HepG2 (cell line): ENCODE results near the gene PLIN5. TPM values are rescaled to one million over a fixed set of nuclear protein-coding genes. Genes with fewer than 3 reads are reported as not detected.

ENCODE experiments used
- ATAC-seq: fragments of 200-7000 bp; cut with Tn5 transposase; 3 replicates; pipeline ENCODE4 v1.9.1; 2020; ENCODE audit warnings: mild to moderate bottlenecking, moderate library complexity
- BruUV-seq: library from RNA; stranded (reverse); fragments of 400-500 nt; replicated peaks from 2 replicates; lab custom pipeline; 2021; lab: Mats Ljungman, UMichigan
- CTCF ChIA-PET: fragments of 300-600 bp; formaldehyde crosslinking; extraction: SDS; loops from one replicate; lab custom pipeline; 2021; ENCODE audit warnings: low total read pairs, inconsistent platforms, low intra/inter-chr PET ratio; lab: Yijun Ruan, JAX
- POLR2A ChIA-PET: fragments of 350-600 bp; sonication (Branson Sonifier 250); formaldehyde crosslinking; loops from one replicate; lab custom pipeline; 2020; ENCODE audit warnings: antibody characterized with exemption, inconsistent platforms; lab: Yijun Ruan, JAX
- DNase-seq: peaks from one replicate; pipeline ENCODE4 v3.0.0-alpha.2; 2015; ENCODE audit warnings: low spot score
- FAIRE-seq: peaks from 3 replicates; lab custom pipeline; 2011; peaks lifted over from hg19 to GRCh38; lab: Jason Lieb, UNC
- H2AFZ ChIP-seq: one replicate; pipeline ENCODE4 v1.6.1; 2011; ENCODE audit warnings: low read length, inconsistent platforms
- H3K27ac ChIP-seq: fragments of 300-600 bp; 3 replicates; pipeline ENCODE4 v1.8.0; 2011; ENCODE audit warnings: mixed run types, mild to moderate bottlenecking, mixed read lengths, low read length, inconsistent platforms; ENCODE audit not compliant: insufficient read depth; ENCODE audit errors: extremely low read length
- H3K27me3 ChIP-seq, 2 experiments: fragments of 200-600 bp in 1 of 2; 2 replicates in 1 of 2; 3 replicates in 1 of 2; pipeline versions ENCODE4 v1.6.0 to v1.8.0; 2011; ENCODE audit warnings: low read length in 2 of 2, mild to moderate bottlenecking in 2 of 2, moderate library complexity in 2 of 2, inconsistent platforms in 1 of 2; ENCODE audit not compliant: insufficient read depth in 2 of 2, control insufficient read depth in 1 of 2
- H3K36me3 ChIP-seq, 2 experiments: fragments of 200-600 bp in 1 of 2; replicated peaks in 1 of 2; 2 replicates in 1 of 2; 3 replicates in 1 of 2; pipeline versions ENCODE4 v1.5.1 to v1.8.0; 2011; ENCODE audit warnings: low read length in 2 of 2, inconsistent platforms in 1 of 2; ENCODE audit not compliant: insufficient read depth in 2 of 2, control insufficient read depth in 1 of 2
- H3K4me1 ChIP-seq: 2 replicates; pipeline ENCODE4 v1.5.1; 2012; ENCODE audit warnings: low read length, inconsistent platforms; ENCODE audit not compliant: insufficient read depth
- H3K4me2 ChIP-seq: 2 replicates; pipeline ENCODE4 v1.6.0; 2011; ENCODE audit warnings: low read depth, low read length, inconsistent platforms
- H3K4me3 ChIP-seq, 3 experiments: fragments of 200-600 bp in 1 of 3; sonication (generic), shearing (Covaris generic) in 1 of 3; replicated peaks in 1 of 3; 2 replicates each; pipeline ENCODE4 v1.5.1; 2011 to 2016; ENCODE audit warnings: low read length in 3 of 3, inconsistent platforms in 2 of 3, low read depth in 2 of 3, mild to moderate bottlenecking in 2 of 3, control low read depth in 1 of 3, mixed read lengths in 1 of 3; ENCODE audit not compliant: insufficient read depth in 1 of 3
- H3K79me2 ChIP-seq: one replicate; pipeline ENCODE4 v1.6.1; 2011; ENCODE audit warnings: low read length, inconsistent platforms; ENCODE audit not compliant: insufficient read depth
- H3K9ac ChIP-seq: 2 replicates; pipeline ENCODE4 v1.6.0; 2011; ENCODE audit warnings: mild to moderate bottlenecking, low read depth, low read length, inconsistent platforms; ENCODE audit not compliant: insufficient read depth
- H3K9me3 ChIP-seq: 2 replicates; pipeline ENCODE4 v1.5.1; 2012; ENCODE audit warnings: mild to moderate bottlenecking, low read length
- H4K20me1 ChIP-seq: 2 replicates; pipeline ENCODE4 v1.6.0; 2011; ENCODE audit warnings: inconsistent platforms, mild to moderate bottlenecking, low read length, moderate library complexity; ENCODE audit not compliant: insufficient read depth
- CREB1 ChIP-seq, 2 experiments: fragments of 450-650 bp in 1 of 2; IDR thresholded peaks; 2 replicates each; pipeline ENCODE4 v1.6.1; 2016 to 2017; ENCODE audit warnings: control low read depth in 1 of 2, mild to moderate bottlenecking in 1 of 2, missing compliant biosample characterization in 1 of 2, missing genetic modification characterization in 1 of 2
- HCFC1 ChIP-seq: fragments of 150-350 bp; IDR thresholded peaks from 2 replicates; pipeline ENCODE4 v1.6.1; 2014; ENCODE audit warnings: low read depth, low read length
- MBD4 ChIP-seq: IDR thresholded peaks from 2 replicates; pipeline ENCODE4 v1.6.1; 2012; ENCODE audit warnings: low read length, inconsistent platforms, borderline replicate concordance
- SMAD9 ChIP-seq: sonication (generic); formaldehyde crosslinking; IDR thresholded peaks from 2 replicates; pipeline ENCODE4 v1.5.1; 2020; ENCODE audit warnings: mild to moderate bottlenecking, missing genetic modification reagents
- ZBTB7A ChIP-seq: sonication (generic); formaldehyde crosslinking; IDR thresholded peaks from 2 replicates; pipeline ENCODE4 v1.8.0; 2022; ENCODE audit warnings: mild to moderate bottlenecking, missing genetic modification reagents
- ZNF121 ChIP-seq: sonication (generic); formaldehyde crosslinking; IDR thresholded peaks from 2 replicates; pipeline ENCODE4 v1.5.0; 2020; ENCODE audit warnings: mild to moderate bottlenecking, missing genetic modification reagents
- ZNF768 ChIP-seq: sonication (generic); formaldehyde crosslinking; IDR thresholded peaks from 2 replicates; pipeline ENCODE4 v1.4.0; 2020; ENCODE audit warnings: missing genetic modification reagents
- WGBS: methylation state at CpG from one replicate; pipeline ENCODE4 v1.1.6; 2017; ENCODE audit warnings: low lambda C conversion rate; 5-methylcytosine and 5-hydroxymethylcytosine counted together
- in situ Hi-C: cut with HindIII; loops from 2 replicates; pipeline ENCODE4 v1.10.0; 2017; ENCODE audit warnings: low pct_unique_long_range_greater_than_20kb; ENCODE audit not compliant: extremely low pct_ligation_motif_present
- intact Hi-C: fragments of 100-400 bp; cut with micrococcal nuclease; formaldehyde crosslinking; loops from one replicate; pipeline ENCODE4 v1.10.0; 2022; ENCODE audit not compliant: unreplicated experiment
- polyA plus RNA-seq, 8 experiments: library from polyadenylated mRNA; depleted of rRNA in 3 of 8; stranded (reverse) in 7 of 8; unstranded in 1 of 8; fragments of >200 nt; fragmentation: Illumina TruSeq in 4 of 8; extraction: Trizol in 4 of 8; gene quantifications; 2 replicates each; pipeline versions ENCODE4 v1.2.1 to v1.2.3, GENCODE V29; 2011 to 2016; ENCODE audit warnings: low read depth in 4 of 8, missing spikeins in 1 of 8, mixed read lengths in 1 of 8; ENCODE audit not compliant: insufficient read depth in 1 of 8
- total RNA-seq, 5 experiments: library from RNA; depleted of rRNA; stranded (reverse); fragments of >200 nt; fragmentation: Illumina TruSeq; extraction: Trizol; gene quantifications; 2 replicates each; pipeline ENCODE4 v1.2.3, GENCODE V29; 2016; ENCODE audit warnings: low read depth in 1 of 5
- TF ChIP-seq, protein P1 (sequence below): sonication (generic); formaldehyde crosslinking; IDR thresholded peaks from 2 replicates; pipeline ENCODE4 v1.8.0; 2023; ENCODE audit warnings: mild to moderate bottlenecking, missing genetic modification reagents
- TF ChIP-seq, protein P2 (sequence below): sonication (generic); formaldehyde crosslinking; conservative IDR thresholded peaks from 2 replicates; pipeline ENCODE4 v1.8.1; 2023; ENCODE audit warnings: missing genetic modification reagents
- TF ChIP-seq, protein P3 (sequence below): sonication (generic); formaldehyde crosslinking; IDR thresholded peaks from 2 replicates; pipeline ENCODE4 v1.5.0; 2020; ENCODE audit warnings: missing genetic modification reagents, mild to moderate bottlenecking, borderline replicate concordance
- TF ChIP-seq, protein P4 (sequence below): sonication (generic); formaldehyde crosslinking; IDR thresholded peaks from 2 replicates; pipeline ENCODE4 v1.8.0; 2022; ENCODE audit warnings: missing genetic modification reagents, mild to moderate bottlenecking, moderate library complexity, borderline replicate concordance

The PLIN5 gene
- total and polyA plus RNA-seq, 2 of the 13 experiments (the other 11 are each of a cell fraction or from before 2014, with no cell fraction given), result 1.8 to 4.8 TPM

DNA sequence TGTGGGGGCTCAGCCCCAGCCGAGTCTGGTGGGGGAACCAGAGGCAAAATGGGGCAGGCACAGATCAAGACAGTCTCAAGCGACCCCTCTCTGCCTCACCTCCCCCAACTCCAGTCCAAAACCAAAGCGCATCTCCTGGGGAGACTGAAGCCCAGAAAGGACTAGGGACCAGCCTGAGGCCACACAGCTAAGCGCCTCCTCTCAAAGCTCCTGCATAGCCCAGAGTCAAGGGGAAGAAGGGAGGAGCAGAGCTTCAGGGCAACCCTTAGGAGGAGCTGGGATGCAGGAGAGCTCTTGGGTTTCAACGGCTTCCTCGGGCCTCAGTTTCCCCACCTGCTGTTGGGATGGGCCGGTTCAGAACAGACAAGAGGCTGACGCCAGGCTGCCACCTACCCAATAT lies 44.4 kb upstream of the PLIN5 start:
- peak overlapping the region in 1 of 3 experiments; percentile 84; a peak in 1 of 6 replicates for H3K4me3 ChIP-seq
- H3K4me1 ChIP-seq, result peaks cover 77% of the 10 kb centered on the region
- DNase-seq (no peak), FAIRE-seq (no peak), ATAC-seq (no peak)
- peak overlapping the region; percentile 90 for H3K4me2 ChIP-seq
- peak overlapping the region; percentile 74 for H3K27ac ChIP-seq
- H3K36me3 ChIP-seq, result peaks cover 1 to 10% of the 10 kb centered on the region in 2 experiments; a peak in 3 of 5 replicates
- no TSS peak for BruUV-seq
- H3K9ac ChIP-seq, result peak overlapping the region; percentile 76; the same call in 1 of the 2 replicates
- TF ChIP-seq, protein P1, sequence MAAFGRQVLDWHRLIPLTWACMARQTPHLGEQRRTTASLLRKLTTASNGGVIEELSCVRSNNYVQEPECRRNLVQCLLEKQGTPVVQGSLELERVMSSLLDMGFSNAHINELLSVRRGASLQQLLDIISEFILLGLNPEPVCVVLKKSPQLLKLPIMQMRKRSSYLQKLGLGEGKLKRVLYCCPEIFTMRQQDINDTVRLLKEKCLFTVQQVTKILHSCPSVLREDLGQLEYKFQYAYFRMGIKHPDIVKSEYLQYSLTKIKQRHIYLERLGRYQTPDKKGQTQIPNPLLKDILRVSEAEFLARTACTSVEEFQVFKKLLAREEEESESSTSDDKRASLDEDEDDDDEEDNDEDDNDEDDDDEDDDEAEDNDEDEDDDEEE (CRISPR knock-in tag), result no peak
- peak; percentile 95 for TF ChIP-seq ZNF768 (CRISPR knock-in tag)
- H3K79me2 ChIP-seq, result peaks cover 58% of the 10 kb centered on the region
- peaks cover 42% of the 10 kb centered on the region for H4K20me1 ChIP-seq
- H3K27me3 ChIP-seq, result no peaks in the 10 kb centered on the region
- H2AFZ ChIP-seq, result no peak overlapping the region
- ChIA-PET POLR2A (interaction anchor here (1.4 kb wide), 1 partner anchor 12 kb away, joined by 3 read pairs; no protein-coding TSS in a partner anchor), CTCF (no interaction called here)
- in situ Hi-C loops, result loop anchor here (5.0 kb wide), 1 partner anchor 58 kb away; the partner anchor contains the start of gene TNFAIP8L1
- H3K9me3 ChIP-seq, result no peaks in the 10 kb centered on the region
- WGBS, result no CpG with 5 or more reads among the region's 8 CpGs
- intact Hi-C loops, result no loop called here

DNA sequence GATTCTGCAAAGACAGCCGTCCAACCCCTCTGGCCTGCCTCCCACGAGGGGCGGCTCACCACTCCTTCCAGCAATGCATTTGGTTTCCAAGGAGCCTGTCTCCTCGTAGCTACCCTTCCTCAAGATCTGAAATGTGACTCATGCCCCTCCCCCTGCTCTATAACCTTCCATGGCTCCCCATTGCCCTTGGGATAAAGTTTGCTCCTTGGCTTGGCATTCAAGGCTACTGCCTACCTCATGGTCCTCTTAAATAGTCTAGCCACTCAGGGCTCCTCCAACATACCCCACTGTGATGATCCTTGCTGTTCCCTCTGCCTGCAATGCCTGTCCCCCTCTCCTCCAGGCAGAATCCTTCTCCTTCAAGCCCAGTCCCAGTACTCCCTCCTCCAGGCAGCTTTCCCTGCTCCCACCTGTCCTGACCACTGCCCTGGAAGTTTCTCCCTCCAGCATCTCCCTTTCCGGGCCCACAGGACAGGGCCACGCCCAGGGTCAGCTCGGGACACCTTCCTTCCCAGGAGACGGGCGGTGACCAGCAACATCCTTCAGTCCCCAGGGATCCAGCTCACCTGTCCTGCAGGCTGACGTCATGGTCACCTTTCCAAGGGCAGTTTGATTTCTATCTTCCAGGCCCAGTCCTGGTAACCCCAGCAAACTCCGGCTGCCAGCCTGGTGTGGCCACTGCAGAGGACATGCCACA lies 43.7 kb upstream of the PLIN5 start:
- ChIA-PET CTCF (interaction anchor here (0.7 kb wide), 1 partner anchor 55 kb away, joined by 3 read pairs; no protein-coding TSS in a partner anchor), POLR2A (interaction anchor here (1.4 kb wide), 1 partner anchor 11 kb away, joined by 3 read pairs; no protein-coding TSS in a partner anchor)
- H3K27ac ChIP-seq, result no peak overlapping the region
- no peak overlapping the region for H3K9ac ChIP-seq
- in situ Hi-C loops (loop anchor here (5.0 kb wide), 1 partner anchor 59 kb away; the partner anchor contains the start of gene TNFAIP8L1), intact Hi-C loops (no loop called here)
- peaks cover 73% of the 10 kb centered on the region for H3K4me1 ChIP-seq
- peaks cover 44% of the 10 kb centered on the region for H4K20me1 ChIP-seq
- no peaks in the 10 kb centered on the region for H3K9me3 ChIP-seq
- no peaks in the 10 kb centered on the region for H3K27me3 ChIP-seq
- peaks cover 1 to 10% of the 10 kb centered on the region in 2 experiments; a peak in 3 of 5 replicates for H3K36me3 ChIP-seq
- no TSS peak for BruUV-seq
- H3K4me2 ChIP-seq, result no peak overlapping the region
- WGBS, result 93% methylated on average over 10 of the region's 11 CpGs
- H3K79me2 ChIP-seq, result peaks cover 63% of the 10 kb centered on the region
- no peak overlapping the region for H3K4me3 ChIP-seq
- DNase-seq (no peak), ATAC-seq (no peak), FAIRE-seq (no peak)
- no peak overlapping the region for H2AFZ ChIP-seq
- TF ChIP-seq, protein P2, sequence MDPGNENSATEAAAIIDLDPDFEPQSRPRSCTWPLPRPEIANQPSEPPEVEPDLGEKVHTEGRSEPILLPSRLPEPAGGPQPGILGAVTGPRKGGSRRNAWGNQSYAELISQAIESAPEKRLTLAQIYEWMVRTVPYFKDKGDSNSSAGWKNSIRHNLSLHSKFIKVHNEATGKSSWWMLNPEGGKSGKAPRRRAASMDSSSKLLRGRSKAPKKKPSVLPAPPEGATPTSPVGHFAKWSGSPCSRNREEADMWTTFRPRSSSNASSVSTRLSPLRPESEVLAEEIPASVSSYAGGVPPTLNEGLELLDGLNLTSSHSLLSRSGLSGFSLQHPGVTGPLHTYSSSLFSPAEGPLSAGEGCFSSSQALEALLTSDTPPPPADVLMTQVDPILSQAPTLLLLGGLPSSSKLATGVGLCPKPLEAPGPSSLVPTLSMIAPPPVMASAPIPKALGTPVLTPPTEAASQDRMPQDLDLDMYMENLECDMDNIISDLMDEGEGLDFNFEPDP (CRISPR knock-in tag), result no peak
- TF ChIP-seq SMAD9 (CRISPR knock-in tag) (no peak), HCFC1 (no peak), ZBTB7A (CRISPR knock-in tag) (no peak), MBD4 (no peak), ZNF121 (CRISPR knock-in tag) (peak; percentile 71), CREB1 (IDR thresholded peaks at IDR 0.05) (no peak), CREB1 (CRISPR knock-in tag; IDR thresholded peaks at IDR 0.05) (no peak)
- TF ChIP-seq, protein P3, sequence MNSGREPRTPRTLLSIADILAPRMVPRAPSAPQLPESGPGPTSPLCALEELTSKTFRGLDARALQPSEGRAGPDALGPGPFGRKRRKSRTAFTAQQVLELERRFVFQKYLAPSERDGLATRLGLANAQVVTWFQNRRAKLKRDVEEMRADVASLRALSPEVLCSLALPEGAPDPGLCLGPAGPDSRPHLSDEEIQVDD (CRISPR knock-in tag), result no peak
- TF ChIP-seq, protein P4, sequence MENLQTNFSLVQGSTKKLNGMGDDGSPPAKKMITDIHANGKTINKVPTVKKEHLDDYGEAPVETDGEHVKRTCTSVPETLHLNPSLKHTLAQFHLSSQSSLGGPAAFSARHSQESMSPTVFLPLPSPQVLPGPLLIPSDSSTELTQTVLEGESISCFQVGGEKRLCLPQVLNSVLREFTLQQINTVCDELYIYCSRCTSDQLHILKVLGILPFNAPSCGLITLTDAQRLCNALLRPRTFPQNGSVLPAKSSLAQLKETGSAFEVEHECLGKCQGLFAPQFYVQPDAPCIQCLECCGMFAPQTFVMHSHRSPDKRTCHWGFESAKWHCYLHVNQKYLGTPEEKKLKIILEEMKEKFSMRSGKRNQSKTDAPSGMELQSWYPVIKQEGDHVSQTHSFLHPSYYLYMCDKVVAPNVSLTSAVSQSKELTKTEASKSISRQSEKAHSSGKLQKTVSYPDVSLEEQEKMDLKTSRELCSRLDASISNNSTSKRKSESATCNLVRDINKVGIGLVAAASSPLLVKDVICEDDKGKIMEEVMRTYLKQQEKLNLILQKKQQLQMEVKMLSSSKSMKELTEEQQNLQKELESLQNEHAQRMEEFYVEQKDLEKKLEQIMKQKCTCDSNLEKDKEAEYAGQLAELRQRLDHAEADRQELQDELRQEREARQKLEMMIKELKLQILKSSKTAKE (CRISPR knock-in tag), result no peak
